Mucosa of stomach (tissue), 1 donor: Measurements from ENCODE around the gene C2CD4C.
"Not testable (repeated sequence)": the region's sequence is repeated elsewhere in the genome, so short reads cannot be mapped to it uniquely, and the experiment has no call there.

ENCODE experiments used
- H3K27me3 ChIP-seq: one replicate; pipeline ENCODE4 v1.7.0; 2013; ENCODE audit warnings: mild to moderate bottlenecking, low read length; ENCODE audit not compliant: control insufficient read depth, insufficient read depth
- H3K36me3 ChIP-seq: one replicate; pipeline ENCODE4 v1.7.0; 2013; ENCODE audit warnings: low read length; ENCODE audit not compliant: control insufficient read depth, insufficient read depth
- H3K4me1 ChIP-seq: one replicate; pipeline ENCODE4 v1.7.0; 2013; ENCODE audit warnings: mild to moderate bottlenecking, low read length; ENCODE audit not compliant: control insufficient read depth, insufficient read depth
- H3K4me3 ChIP-seq: one replicate; pipeline ENCODE4 v1.7.0; 2013; ENCODE audit warnings: low read length
- H3K9ac ChIP-seq: one replicate; pipeline ENCODE4 v1.7.0; 2013; ENCODE audit warnings: mild to moderate bottlenecking, low read length, moderate library complexity
- H3K9me3 ChIP-seq: one replicate; pipeline ENCODE4 v1.7.0; 2013; ENCODE audit warnings: mild to moderate bottlenecking, low read length, moderate library complexity; ENCODE audit not compliant: control insufficient read depth
- donor health status: Pancreatic carcinoma.

Gene C2CD4C

DNA sequence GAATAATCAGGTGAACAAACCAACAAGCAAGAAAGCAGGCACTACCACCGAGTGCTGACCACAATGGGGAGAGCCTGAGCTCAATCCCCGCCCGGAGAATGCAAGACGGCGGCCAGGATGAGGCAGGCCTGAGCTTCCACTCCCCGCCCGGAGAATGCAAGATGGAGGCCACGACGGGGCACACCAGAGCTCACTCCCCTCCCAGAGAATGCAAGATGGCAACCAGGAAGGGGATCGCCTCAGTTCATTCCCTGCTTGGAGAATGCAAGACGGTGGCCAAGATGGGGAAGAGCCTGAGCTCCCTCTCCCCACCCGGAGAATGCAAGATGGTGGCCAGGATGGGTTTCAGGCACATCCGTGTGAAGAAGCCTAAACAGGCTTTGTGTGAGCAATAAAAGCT, 39.7 kb downstream of the C2CD4C start:
- Histone ChIP-seq H3K9me3 (no peaks in the 10 kb centered on the region), H3K4me1 (no peaks in the 10 kb centered on the region), H3K4me3 (no peak overlapping the region), H3K36me3 (no peaks in the 10 kb centered on the region), H3K27me3 (peaks cover 14% of the 10 kb centered on the region), H3K9ac (no peak overlapping the region)

DNA sequence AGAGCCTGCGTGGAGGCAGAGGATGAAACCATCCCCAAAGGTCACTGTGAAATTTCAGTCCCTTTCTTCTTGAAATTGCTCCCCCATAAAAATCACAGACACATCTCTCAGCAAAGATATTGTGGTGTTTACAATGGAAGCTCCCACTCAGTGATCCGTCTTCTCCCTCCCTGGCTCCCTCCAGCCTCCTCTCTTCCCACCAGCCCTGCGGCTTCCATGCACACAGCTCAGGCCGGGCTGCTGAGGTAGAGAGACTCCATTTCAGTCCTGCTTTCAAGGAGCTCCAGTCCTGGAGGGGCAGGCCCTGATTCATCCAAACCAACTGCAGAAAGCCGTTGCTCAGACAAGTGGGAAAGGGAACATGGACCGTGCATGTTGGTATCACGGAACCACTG, 40.3 kb downstream of the C2CD4C start:
- Histone ChIP-seq H3K9me3 (no peaks in the 10 kb centered on the region), H3K4me3 (no peak overlapping the region), H3K4me1 (no peaks in the 10 kb centered on the region), H3K27me3 (peaks cover 8% of the 10 kb centered on the region), H3K36me3 (no peaks in the 10 kb centered on the region), H3K9ac (no peak overlapping the region)

DNA sequence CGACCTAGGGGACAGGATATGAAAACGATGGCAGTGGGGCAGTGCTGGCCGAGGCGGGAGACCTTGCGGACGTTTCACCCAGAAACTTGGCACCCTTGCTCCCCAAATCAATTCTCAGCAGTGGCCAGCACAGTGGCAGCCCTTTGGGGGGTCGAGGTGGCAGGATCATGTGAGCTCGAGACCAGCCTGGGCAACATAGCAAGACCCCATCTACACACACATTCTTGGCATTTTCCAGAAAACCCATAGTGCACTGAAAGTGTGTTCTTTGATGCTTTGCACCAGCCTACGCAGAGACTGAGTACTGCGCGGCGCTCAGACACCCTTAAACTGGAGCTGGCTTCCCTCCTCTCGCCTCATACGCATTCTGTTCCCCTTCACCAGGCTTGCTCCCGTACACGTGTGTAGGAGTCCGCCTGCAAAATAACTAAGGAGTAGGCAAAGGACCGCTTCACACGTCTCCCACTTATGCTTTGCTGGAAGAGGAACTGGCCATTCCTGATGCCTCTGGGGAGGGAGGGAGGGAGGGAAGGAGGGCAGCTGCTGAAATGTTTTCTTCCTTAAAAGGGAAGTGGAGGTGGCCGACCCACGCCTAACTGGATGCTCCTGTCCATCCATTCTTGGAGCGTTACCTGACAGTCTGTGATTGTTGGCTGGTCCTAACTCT, 40.9 kb downstream of the C2CD4C start:
- Histone ChIP-seq H3K4me3 (no peak overlapping the region), H3K27me3 (peaks cover 7% of the 10 kb centered on the region), H3K9me3 (no peaks in the 10 kb centered on the region), H3K9ac (no peak overlapping the region), H3K36me3 (no peaks in the 10 kb centered on the region), H3K4me1 (no peaks in the 10 kb centered on the region)

DNA sequence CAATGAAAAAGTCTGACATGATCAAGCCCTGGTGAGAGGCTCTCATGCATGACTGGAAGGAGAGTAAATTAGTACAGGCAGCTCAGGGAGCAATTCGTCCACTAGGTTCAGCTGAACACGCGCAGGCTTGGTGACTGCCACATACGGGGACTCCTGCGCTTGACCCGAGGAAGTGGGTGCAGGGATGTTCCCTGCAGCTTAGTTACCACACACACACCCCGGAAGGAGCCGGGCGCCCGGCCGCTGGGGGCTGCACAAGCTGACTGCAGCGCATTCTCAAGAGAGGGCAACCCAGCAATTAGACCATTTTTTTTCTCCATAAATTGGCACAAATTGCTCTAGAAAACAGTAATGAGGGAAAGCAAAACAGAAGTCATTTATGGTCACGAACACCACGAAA, 41.4 kb downstream of the C2CD4C start:
- Histone ChIP-seq H3K9ac (no peak overlapping the region), H3K27me3 (peaks cover 7% of the 10 kb centered on the region), H3K9me3 (no peaks in the 10 kb centered on the region), H3K4me1 (no peaks in the 10 kb centered on the region), H3K36me3 (no peaks in the 10 kb centered on the region), H3K4me3 (no peak overlapping the region)

DNA sequence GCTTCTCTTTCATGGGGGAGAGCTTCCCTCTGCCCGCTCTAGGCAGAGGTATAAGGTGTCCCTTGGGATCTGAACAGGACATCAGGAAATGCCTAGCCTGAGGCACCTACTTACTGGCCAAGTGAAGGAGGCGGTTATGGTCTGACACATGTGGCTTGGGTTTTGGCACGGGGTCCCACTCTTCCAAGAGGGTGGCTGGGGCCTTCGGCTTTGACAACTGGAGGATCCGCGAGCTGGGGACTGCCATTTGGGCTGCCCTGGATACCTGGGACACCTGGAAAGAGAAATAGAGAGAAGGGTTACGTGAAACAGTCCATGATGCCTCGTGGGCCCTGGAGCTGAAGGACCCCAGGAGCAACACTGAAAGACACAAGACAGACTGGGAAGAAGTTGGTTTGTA, 42.0 kb downstream of the C2CD4C start:
- no peaks in the 10 kb centered on the region for H3K4me1 ChIP-seq
- no peaks in the 10 kb centered on the region for H3K9me3 ChIP-seq
- H3K27me3 ChIP-seq = peaks cover 3% of the 10 kb centered on the region
- H3K4me3 ChIP-seq = no peak overlapping the region
- H3K36me3 ChIP-seq = no peaks in the 10 kb centered on the region
- H3K9ac ChIP-seq = no peak overlapping the region

DNA sequence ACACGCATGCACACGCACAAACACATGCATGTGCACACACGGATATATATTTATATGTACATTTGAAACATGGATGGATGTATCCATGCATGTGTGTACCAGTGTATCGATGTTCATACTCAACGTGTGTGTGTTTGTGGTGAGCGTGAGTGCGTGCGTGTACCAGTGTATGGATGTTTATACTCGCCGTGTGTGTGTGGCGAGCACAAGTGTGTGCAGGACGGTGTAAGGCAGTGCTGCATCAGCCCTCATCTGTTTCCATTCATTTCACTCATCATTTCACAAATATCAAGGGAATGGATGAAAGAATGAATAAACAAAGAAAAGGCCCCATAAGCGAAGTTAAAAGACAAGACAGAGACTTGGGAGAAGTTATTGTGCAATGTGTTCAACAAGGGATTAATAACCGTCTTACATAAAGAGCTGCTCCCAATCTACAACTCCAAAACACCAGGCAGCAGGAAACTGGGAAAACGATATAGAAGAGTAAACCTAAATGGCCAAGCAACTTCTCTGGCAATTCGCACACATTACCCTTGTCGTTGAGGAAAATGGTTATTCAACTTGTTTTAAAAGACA, 42.7 kb downstream of the C2CD4C start:
- Histone ChIP-seq H3K9me3 (no peaks in the 10 kb centered on the region), H3K27me3 (peaks cover 3% of the 10 kb centered on the region), H3K36me3 (no peaks in the 10 kb centered on the region)

DNA sequence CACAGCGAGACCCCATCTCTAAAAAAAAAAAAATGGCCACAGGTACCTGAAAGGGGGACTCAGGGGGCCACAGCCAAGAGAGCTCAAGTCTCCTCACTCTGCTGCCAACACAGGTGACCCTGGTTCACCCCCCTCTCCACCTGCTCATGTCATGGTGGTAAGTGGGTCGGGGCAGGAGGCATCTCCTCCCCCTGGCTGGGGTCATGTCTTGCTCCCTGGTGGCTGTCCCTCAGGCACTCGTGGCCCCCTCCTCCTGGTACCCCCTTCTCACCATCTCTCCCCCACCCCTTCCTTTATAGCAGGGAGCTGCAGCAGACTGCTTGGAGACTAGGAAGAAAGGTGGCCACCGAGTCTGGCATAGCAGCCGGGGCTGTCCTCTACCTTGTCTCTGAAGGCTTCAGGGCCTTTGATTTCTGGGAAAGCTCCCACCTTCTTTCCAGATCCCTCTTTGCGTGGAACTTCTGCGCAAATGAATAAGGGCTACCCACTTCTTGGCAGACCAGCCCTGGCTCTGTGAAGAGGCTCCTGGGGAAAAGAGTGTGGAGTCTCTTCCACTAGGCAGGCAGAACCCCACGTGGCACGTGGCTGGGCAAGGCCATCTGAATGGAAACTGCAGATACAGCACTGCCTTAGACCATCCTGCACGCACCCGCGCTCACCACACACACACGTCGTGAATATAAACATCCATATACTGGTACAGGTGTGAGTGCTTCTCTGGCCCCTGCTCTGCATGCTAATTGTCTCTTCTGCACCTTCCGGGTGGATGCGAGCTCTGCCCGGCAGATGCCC, 44.3 kb downstream of the C2CD4C start:
- Histone ChIP-seq H3K36me3 (no peaks in the 10 kb centered on the region), H3K4me3 (no peak overlapping the region), H3K9ac (no peak overlapping the region), H3K4me1 (no peaks in the 10 kb centered on the region), H3K27me3 (peaks cover 3% of the 10 kb centered on the region), H3K9me3 (no peaks in the 10 kb centered on the region)

More for the DNA sequence above, 42.7 kb downstream of the C2CD4C start:
- no peaks in the 10 kb centered on the region for H3K4me1 ChIP-seq
- no peak overlapping the region for H3K9ac ChIP-seq
- no peak overlapping the region for H3K4me3 ChIP-seq

DNA sequence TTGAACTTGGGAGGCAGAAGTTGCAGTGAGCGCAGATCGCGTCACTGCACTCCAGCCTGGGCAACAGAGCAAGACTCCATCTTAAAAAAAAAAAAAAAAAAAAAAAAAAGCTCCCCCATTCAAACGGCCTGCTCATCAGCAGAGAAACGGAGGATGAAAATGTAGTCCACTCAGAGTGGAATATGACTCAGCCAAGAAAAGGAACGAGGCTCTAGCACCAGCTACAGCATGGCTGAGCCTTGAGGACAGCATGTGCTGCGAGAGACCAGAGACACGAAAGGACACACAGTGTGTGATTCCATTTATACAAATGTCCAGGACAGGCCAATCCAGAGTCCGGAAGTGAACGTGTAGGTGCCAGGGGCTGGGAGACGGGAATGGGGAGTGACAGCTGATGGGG, 46.3 kb downstream of the C2CD4C start:
- H3K36me3 ChIP-seq = no peaks in the 10 kb centered on the region
- peaks cover 7% of the 10 kb centered on the region for H3K27me3 ChIP-seq
- no peaks in the 10 kb centered on the region for H3K4me1 ChIP-seq
- H3K9ac ChIP-seq = no peak overlapping the region
- no peak overlapping the region for H3K4me3 ChIP-seq
- H3K9me3 ChIP-seq = no peaks in the 10 kb centered on the region

DNA sequence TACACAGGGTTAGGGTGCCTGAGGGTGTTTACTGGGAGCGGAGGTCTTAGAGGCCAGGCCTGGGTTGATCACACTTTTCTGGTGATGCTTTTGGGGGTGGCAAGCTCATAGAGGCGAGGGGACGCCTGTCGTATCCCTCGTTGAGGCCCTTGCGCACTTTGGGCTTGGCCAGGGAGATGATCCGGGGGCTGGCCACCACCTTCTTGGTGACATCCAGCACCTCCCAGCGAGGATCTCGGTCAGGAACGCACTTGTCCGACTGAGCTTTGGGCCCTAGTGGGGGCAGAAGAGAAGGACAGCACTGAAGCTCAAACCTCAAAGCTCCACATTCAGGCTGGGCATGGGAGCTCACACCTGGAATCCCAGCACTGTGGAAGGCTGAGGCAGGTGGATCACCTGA, 46.8 kb downstream of the C2CD4C start:
- Histone ChIP-seq H3K9me3 (no peaks in the 10 kb centered on the region), H3K9ac (no peak overlapping the region), H3K36me3 (no peaks in the 10 kb centered on the region), H3K4me1 (no peaks in the 10 kb centered on the region), H3K27me3 (peaks cover 7% of the 10 kb centered on the region), H3K4me3 (no peak overlapping the region)

DNA sequence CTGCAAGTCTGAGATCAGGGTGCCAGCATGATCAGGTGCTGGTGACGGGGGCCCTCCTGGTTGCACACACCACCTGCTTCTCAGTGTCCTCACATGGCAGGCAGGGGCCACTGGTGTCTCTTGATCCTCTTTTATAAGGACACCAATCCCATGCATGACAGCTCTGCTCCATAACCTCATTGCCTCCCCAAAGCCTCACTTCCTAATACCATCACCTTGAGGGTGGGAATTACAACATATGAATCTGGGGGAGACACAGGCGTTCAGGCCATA, 49.4 kb downstream of the C2CD4C start:
- Histone ChIP-seq H3K9ac (no peak overlapping the region), H3K4me3 (no peak overlapping the region), H3K27me3 (peaks cover 4% of the 10 kb centered on the region), H3K36me3 (no peaks in the 10 kb centered on the region), H3K9me3 (no peaks in the 10 kb centered on the region), H3K4me1 (no peaks in the 10 kb centered on the region)

DNA sequence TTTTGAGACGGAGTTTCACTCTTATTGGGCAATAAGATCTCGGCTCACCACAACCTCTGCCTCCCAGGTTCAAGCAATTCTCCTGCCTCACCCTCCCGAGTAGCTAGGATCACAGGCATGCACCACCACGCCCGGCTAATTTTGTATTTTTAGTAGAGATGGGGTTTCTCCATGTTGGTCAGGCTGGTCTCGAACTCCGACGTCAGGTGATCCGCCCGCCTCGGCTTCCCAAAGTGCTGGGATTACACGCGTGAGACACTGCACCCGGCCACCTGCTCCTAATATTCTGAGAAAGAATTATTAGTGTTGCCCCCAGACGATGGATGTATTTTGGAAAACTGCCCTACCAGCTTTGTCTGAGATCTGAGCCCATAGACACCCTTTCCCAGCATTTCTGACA, 53.4 kb downstream of the C2CD4C start:
- not testable (repeated sequence) for H3K9ac ChIP-seq, H3K36me3 ChIP-seq, H3K27me3 ChIP-seq, H3K4me3 ChIP-seq, H3K4me1 ChIP-seq, H3K9me3 ChIP-seq
